Measurements from ENCODE around the gene F5.

GRCh38 chr1:169515641-169516040 is 70.6 kb downstream of the F5 start:
- no peak for TF ChIP-seq CTBP1 (IDR thresholded peaks at IDR 0.05; ENCODE audit: borderline replicate concordance)
- no peak for TF ChIP-seq SP1 (IDR thresholded peaks at IDR 0.05)
